ENCODE data around the gene RERE.

Gene RERE

GRCh38 chr1:8347635-8348034 lies 469.8 kb downstream of the RERE start:
- H3K4me1 ChIP-seq (ENCODE audit: control insufficient read depth, insufficient read depth, low read length), result peaks cover 7% of the 10 kb centered on the region
- no peaks in the 10 kb centered on the region for H3K27me3 ChIP-seq (ENCODE audit: control insufficient read depth, insufficient read depth, low read length, poor library complexity, severe bottlenecking)
- WGBS, 2 experiments, result 90% methylated on average over 15 of the region's 15 CpGs
- no peak overlapping the region for H3K4me3 ChIP-seq (ENCODE audit: insufficient read depth, low read depth, low read length)
- no peak overlapping the region for H3K27ac ChIP-seq (ENCODE audit: insufficient read depth, low read depth, low read length, poor library complexity, severe bottlenecking)
- H3K36me3 ChIP-seq (ENCODE audit: control insufficient read depth, insufficient read depth, low read length), result no peaks in the 10 kb centered on the region
- no peaks in the 10 kb centered on the region for H3K9me3 ChIP-seq (ENCODE audit: control insufficient read depth, low read length)

GRCh38 chr1:8345621-8346415 lies 471.6 kb downstream of the RERE start:
- H3K4me3 ChIP-seq (ENCODE audit: insufficient read depth, low read depth, low read length), result no peak overlapping the region
- no peak overlapping the region for H3K27ac ChIP-seq (ENCODE audit: insufficient read depth, low read depth, low read length, poor library complexity, severe bottlenecking)
- 92 to 94% methylated on average over 18 of the region's 18 CpGs for WGBS, 2 experiments
- H3K36me3 ChIP-seq (ENCODE audit: control insufficient read depth, insufficient read depth, low read length), result no peaks in the 10 kb centered on the region
- no peaks in the 10 kb centered on the region for H3K9me3 ChIP-seq (ENCODE audit: control insufficient read depth, low read length)
- H3K4me1 ChIP-seq (ENCODE audit: control insufficient read depth, insufficient read depth, low read length), result peaks cover 7% of the 10 kb centered on the region
- H3K27me3 ChIP-seq (ENCODE audit: control insufficient read depth, insufficient read depth, low read length, poor library complexity, severe bottlenecking), result no peaks in the 10 kb centered on the region

- no peaks in the 10 kb centered on the region for H3K27me3 ChIP-seq (ENCODE audit: control insufficient read depth, insufficient read depth, low read length, poor library complexity, severe bottlenecking)
- H3K27ac ChIP-seq (ENCODE audit: insufficient read depth, low read depth, low read length, poor library complexity, severe bottlenecking), result no peak overlapping the region
- H3K4me3 ChIP-seq (ENCODE audit: insufficient read depth, low read depth, low read length), result no peak overlapping the region
Observed at GRCh38 chr1:8344893-8345507, 472.4 kb downstream of the RERE start.

GRCh38 chr1:8343464-8344001 lies 473.9 kb downstream of the RERE start:
- Histone ChIP-seq H3K4me3 (ENCODE audit: insufficient read depth, low read depth, low read length) (no peak overlapping the region), H3K27ac (ENCODE audit: insufficient read depth, low read depth, low read length, poor library complexity, severe bottlenecking) (no peak overlapping the region), H3K27me3 (ENCODE audit: control insufficient read depth, insufficient read depth, low read length, poor library complexity, severe bottlenecking) (no peaks in the 10 kb centered on the region), H3K4me1 (ENCODE audit: control insufficient read depth, insufficient read depth, low read length) (peaks cover 11% of the 10 kb centered on the region), H3K36me3 (ENCODE audit: control insufficient read depth, insufficient read depth, low read length) (no peaks in the 10 kb centered on the region), H3K9me3 (ENCODE audit: control insufficient read depth, low read length) (no peaks in the 10 kb centered on the region)
- 91% methylated on average over 32 of the region's 32 CpGs for WGBS, 2 experiments

More at GRCh38 chr1:8344893-8345507, 472.4 kb downstream of the RERE start:
- 94 to 95% methylated on average over 10 of the region's 10 CpGs for WGBS, 2 experiments
- peaks cover 7% of the 10 kb centered on the region for H3K4me1 ChIP-seq (ENCODE audit: control insufficient read depth, insufficient read depth, low read length)
- no peaks in the 10 kb centered on the region for H3K9me3 ChIP-seq (ENCODE audit: control insufficient read depth, low read length)
- H3K36me3 ChIP-seq (ENCODE audit: control insufficient read depth, insufficient read depth, low read length), result no peaks in the 10 kb centered on the region

- no peak overlapping the region for H3K27ac ChIP-seq (ENCODE audit: insufficient read depth, low read depth, low read length, poor library complexity, severe bottlenecking)
- H3K4me1 ChIP-seq (ENCODE audit: control insufficient read depth, insufficient read depth, low read length), result peaks cover 11% of the 10 kb centered on the region
- no peak overlapping the region for H3K4me3 ChIP-seq (ENCODE audit: insufficient read depth, low read depth, low read length)
- WGBS, 2 experiments, result 91 to 94% methylated on average over 11 of the region's 11 CpGs
- no peaks in the 10 kb centered on the region for H3K27me3 ChIP-seq (ENCODE audit: control insufficient read depth, insufficient read depth, low read length, poor library complexity, severe bottlenecking)
- H3K36me3 ChIP-seq (ENCODE audit: control insufficient read depth, insufficient read depth, low read length), result no peaks in the 10 kb centered on the region
- H3K9me3 ChIP-seq (ENCODE audit: control insufficient read depth, low read length), result no peaks in the 10 kb centered on the region
Observed at GRCh38 chr1:8343044-8343443, 474.4 kb downstream of the RERE start.

- no peaks in the 10 kb centered on the region for H3K36me3 ChIP-seq (ENCODE audit: control insufficient read depth, insufficient read depth, low read length)
- H3K27me3 ChIP-seq (ENCODE audit: control insufficient read depth, insufficient read depth, low read length, poor library complexity, severe bottlenecking), result no peaks in the 10 kb centered on the region
- no peak overlapping the region for H3K4me3 ChIP-seq (ENCODE audit: insufficient read depth, low read depth, low read length)
- no peaks in the 10 kb centered on the region for H3K9me3 ChIP-seq (ENCODE audit: control insufficient read depth, low read length)
- peaks cover 11% of the 10 kb centered on the region for H3K4me1 ChIP-seq (ENCODE audit: control insufficient read depth, insufficient read depth, low read length)
- no peak overlapping the region for H3K27ac ChIP-seq (ENCODE audit: insufficient read depth, low read depth, low read length, poor library complexity, severe bottlenecking)
- 93 to 94% methylated on average over 10 of the region's 10 CpGs for WGBS, 2 experiments
Observed at GRCh38 chr1:8342325-8342724, 475.1 kb downstream of the RERE start.

- Histone ChIP-seq H3K4me1 (ENCODE audit: control insufficient read depth, insufficient read depth, low read length) (peaks cover 11% of the 10 kb centered on the region), H3K4me3 (ENCODE audit: insufficient read depth, low read depth, low read length) (no peak overlapping the region), H3K27ac (ENCODE audit: insufficient read depth, low read depth, low read length, poor library complexity, severe bottlenecking) (no peak overlapping the region), H3K36me3 (ENCODE audit: control insufficient read depth, insufficient read depth, low read length) (no peaks in the 10 kb centered on the region), H3K9me3 (ENCODE audit: control insufficient read depth, low read length) (no peaks in the 10 kb centered on the region), H3K27me3 (ENCODE audit: control insufficient read depth, insufficient read depth, low read length, poor library complexity, severe bottlenecking) (no peaks in the 10 kb centered on the region)
- 95 to 96% methylated on average over 5 to 6 of the region's 6 CpGs for WGBS, 2 experiments
Observed at GRCh38 chr1:8340448-8340847, 477.0 kb downstream of the RERE start.

GRCh38 chr1:8339203-8339600 lies 478.2 kb downstream of the RERE start:
- Histone ChIP-seq H3K27me3 (ENCODE audit: control insufficient read depth, insufficient read depth, low read length, poor library complexity, severe bottlenecking) (no peaks in the 10 kb centered on the region), H3K4me1 (ENCODE audit: control insufficient read depth, insufficient read depth, low read length) (peaks cover 11% of the 10 kb centered on the region), H3K4me3 (ENCODE audit: insufficient read depth, low read depth, low read length) (no peak overlapping the region), H3K9me3 (ENCODE audit: control insufficient read depth, low read length) (no peaks in the 10 kb centered on the region), H3K27ac (ENCODE audit: insufficient read depth, low read depth, low read length, poor library complexity, severe bottlenecking) (no peak overlapping the region), H3K36me3 (ENCODE audit: control insufficient read depth, insufficient read depth, low read length) (no peaks in the 10 kb centered on the region)
- 95% methylated on average over 13 of the region's 13 CpGs for WGBS, 2 experiments

GRCh38 chr1:8338526-8339202 lies 478.8 kb downstream of the RERE start:
- H3K27ac ChIP-seq (ENCODE audit: insufficient read depth, low read depth, low read length, poor library complexity, severe bottlenecking), result no peak overlapping the region
- H3K4me1 ChIP-seq (ENCODE audit: control insufficient read depth, insufficient read depth, low read length), result peaks cover 11% of the 10 kb centered on the region
- H3K27me3 ChIP-seq (ENCODE audit: control insufficient read depth, insufficient read depth, low read length, poor library complexity, severe bottlenecking), result no peaks in the 10 kb centered on the region
- 96% methylated on average over 24 to 26 of the region's 26 CpGs for WGBS, 2 experiments
- H3K4me3 ChIP-seq (ENCODE audit: insufficient read depth, low read depth, low read length), result no peak overlapping the region
- no peaks in the 10 kb centered on the region for H3K36me3 ChIP-seq (ENCODE audit: control insufficient read depth, insufficient read depth, low read length)
- no peaks in the 10 kb centered on the region for H3K9me3 ChIP-seq (ENCODE audit: control insufficient read depth, low read length)
